Stimulated activated CD4-positive, alpha-beta T cell treated with anti-CD3 and anti-CD28 coated beads, Interleukin-4, amount 100 ng/mL, for 1 hour (primary cell): ENCODE data around the gene LCN12.

Source experiments
- DNase-seq: peaks from one replicate; pipeline ENCODE4 v3.0.0-alpha.2; 2020

Gene LCN12, protein sequence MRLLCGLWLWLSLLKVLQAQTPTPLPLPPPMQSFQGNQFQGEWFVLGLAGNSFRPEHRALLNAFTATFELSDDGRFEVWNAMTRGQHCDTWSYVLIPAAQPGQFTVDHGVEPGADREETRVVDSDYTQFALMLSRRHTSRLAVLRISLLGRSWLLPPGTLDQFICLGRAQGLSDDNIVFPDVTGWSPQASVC

DNA sequence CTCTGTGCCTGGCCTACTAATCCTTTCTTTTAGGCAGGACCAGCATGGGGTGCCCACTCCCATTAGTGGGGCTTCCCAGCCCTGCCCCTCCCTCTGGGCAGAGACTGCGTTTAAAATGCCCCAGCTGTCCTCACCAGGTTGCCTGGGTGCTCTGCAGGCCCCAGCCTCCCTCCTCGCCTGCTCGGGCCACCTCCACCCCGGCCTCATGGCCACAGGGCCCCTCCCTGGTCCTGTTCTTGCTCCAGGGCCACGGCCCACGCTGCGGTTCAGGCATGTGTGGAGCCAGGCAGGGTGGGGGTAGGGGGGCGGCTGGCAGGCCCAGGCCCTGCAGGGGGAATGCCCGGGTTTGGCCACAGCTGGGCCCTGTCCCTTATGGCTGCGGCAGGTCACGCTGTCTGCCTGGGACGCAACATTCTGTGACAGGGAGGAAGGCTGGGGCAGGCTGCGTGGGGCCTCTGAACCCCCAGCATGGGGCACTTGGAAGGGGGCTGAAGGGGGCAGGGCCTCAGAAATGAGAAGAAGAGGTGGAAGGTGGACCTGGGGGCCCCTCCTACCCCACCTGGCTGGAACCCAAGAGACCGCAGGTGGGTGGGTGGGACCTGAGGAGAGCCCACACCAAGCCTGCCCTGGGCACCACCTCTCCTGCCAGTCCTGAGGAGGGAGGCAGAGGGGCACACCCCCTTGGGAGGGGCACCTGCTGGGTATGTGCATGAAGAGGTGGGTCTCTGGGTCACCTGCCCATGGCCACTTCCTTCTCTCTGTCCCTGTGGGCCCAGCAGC is at the start of gene LCN12:
Gene LCN12 (plus strand): TSS at position 733 of the 780 bp plus-strand sequence. CDS start 55 bp downstream, outside the sequence.
- DNase-seq, result no peak

GRCh38 chr9:136903041-136903554 is 49.0 kb upstream of the LCN12 start:
- DNase-seq, result no peak

GRCh38 chr9:136906266-136906665 is 45.8 kb upstream of the LCN12 start:
- no peak for DNase-seq

GRCh38 chr9:136907011-136907914 is 44.8 kb upstream of the LCN12 start:
- no peak for DNase-seq

GRCh38 chr9:136910197-136910900 is 41.7 kb upstream of the LCN12 start:
- DNase-seq, result no peak

GRCh38 chr9:136910901-136911245 is 41.2 kb upstream of the LCN12 start:
- DNase-seq, result no peak

- no peak for DNase-seq
Measured at GRCh38 chr9:136913701-136914438, 38.2 kb upstream of the LCN12 start.

- no peak for DNase-seq
Measured at GRCh38 chr9:136915632-136916329, 36.3 kb upstream of the LCN12 start.

DNA sequence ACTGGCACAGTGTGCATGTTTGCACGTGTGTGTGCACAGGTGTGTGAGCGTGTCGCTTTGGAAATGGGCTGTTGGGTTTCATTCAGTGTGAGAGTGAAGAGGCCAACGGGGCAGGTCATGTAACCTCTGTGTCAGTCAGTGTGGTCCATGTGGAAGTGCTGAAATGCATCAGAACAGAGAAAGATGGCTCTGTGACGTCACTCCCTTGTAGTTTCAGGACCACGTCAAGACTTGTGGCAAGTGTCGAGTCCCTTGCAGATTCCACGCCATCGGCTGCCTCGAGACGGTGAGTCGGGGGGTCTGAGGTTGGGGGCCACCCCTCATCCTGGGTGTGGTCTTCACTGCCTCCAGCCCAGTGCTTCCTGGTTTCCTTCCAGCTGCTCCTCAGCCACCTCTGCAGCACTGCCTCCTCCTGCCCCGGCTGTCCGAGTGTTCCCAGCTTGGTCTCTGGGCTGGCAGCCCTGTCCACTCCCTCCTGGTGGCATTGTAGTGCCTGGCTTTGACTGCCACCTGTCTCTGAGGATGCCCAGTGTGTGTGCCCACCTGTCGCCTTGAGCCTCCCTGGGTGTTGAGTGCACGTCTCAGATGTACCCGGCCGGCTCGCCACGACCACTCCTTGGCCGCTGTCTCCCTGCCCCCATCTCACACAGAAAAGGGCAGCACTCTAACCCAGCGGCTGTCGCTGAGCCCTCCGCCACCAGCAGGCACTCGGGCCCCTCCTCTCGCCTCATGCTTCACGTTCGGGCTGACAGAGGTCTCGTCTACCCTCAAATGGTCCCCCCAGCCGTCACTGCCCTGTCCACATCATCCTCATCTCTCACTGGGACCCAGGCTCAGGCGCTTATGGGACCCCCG is 35.5 kb upstream of the LCN12 start:
- DNase-seq, result no peak

DNA sequence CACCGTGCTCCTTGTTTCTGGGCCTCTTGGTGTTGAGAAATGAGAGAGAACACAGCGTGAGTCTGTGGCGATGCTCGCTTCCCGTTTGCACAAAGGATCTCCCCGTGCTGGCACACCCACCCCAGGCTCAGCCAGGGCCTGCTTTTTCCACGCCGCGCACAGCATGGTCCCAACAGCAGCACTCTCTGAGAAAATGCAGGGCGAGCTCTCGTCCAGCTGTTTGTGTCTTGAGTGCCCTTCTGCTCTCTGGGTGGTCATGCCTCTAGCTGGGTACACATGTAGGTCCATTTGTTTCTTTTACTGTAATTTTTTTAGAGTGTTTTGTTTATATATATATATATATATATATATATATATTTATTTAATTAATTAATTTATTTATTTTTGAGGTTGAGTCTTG is 34.2 kb upstream of the LCN12 start:
- no peak for DNase-seq

DNA sequence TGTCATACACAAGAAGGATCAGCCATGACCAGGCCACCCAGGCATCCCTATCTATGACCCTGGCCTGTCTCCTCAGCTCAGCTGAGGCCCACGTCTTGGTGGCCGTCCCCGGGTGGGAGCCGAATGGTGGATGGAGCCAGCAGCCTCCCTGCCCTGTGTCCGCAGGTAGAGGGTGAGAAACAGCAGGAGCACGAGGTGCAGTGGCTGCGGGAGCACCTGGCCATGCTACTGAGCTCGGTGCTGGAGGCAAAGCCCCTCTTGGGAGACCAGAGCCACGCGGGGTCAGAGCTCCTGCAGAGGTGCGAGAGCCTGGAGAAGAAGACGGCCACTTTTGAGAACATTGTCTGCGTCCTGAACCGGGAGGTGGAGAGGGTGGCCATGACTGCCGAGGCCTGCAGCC is 32.0 kb upstream of the LCN12 start:
- no peak for DNase-seq

- no peak for DNase-seq
Measured at GRCh38 chr9:136920734-136921231, 31.3 kb upstream of the LCN12 start.

DNA sequence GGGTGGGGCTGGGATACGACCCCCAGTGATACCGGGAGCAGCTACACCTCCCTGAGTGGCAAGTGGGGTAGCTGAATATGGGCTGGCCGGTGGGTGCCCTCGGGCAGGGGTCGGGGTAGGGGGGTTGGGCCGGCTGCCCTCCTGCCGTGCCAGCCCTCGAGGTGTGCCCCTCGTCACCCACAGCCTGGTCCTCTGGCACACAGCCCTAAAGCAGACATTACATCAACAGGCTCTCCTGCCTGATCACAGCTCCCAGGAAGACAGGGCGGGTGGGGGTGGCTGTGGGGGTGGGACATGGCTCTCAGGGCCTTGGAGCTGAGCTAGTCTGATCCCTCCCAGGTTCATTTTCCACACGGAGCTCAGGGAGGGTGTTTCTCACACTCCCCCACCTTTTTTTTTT is 30.8 kb upstream of the LCN12 start:
- no peak for DNase-seq

- no peak for DNase-seq
Measured at GRCh38 chr9:136921718-136922117, 30.4 kb upstream of the LCN12 start.

DNA sequence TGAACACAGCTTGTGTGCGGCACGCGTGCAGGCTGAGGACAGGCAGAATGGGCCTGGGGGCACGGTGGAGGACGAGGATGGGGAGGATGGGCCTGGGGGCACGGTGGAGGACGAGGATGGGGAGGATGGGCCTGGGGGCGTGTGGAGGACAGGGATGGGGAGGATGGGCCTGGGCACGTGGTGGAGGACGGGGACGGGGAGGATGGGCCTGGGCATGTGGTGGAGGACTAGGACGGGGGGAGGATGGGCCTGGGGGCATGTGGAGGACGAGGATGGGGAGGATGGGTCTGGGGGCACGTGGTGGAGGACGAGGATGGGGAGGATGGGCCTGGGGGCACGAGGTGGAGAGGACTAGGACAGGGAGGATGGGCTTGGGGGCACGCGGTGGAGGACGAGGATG is 29.5 kb upstream of the LCN12 start:
- DNase-seq, result no peak

DNA sequence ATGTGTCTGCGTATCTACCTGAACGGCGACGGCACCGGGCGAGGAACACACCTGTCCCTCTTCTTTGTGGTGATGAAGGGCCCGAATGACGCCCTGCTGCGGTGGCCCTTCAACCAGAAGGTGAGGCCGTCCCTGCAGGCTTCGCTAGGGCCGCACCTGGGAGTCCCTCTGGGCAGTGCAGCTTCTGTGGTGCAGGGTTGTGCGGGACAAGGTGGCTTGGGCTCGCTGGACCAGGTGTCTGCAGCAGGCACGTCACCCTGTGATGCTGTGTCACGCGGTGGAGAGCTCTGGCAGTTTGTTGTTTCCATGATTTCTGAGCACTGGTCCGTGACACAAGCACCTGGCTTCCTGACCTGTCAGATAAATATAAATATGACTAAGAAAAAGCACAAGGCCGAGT is 28.2 kb upstream of the LCN12 start:
- DNase-seq, result no peak

- DNase-seq, result no peak
Measured at GRCh38 chr9:136925414-136926153, 26.5 kb upstream of the LCN12 start.

DNA sequence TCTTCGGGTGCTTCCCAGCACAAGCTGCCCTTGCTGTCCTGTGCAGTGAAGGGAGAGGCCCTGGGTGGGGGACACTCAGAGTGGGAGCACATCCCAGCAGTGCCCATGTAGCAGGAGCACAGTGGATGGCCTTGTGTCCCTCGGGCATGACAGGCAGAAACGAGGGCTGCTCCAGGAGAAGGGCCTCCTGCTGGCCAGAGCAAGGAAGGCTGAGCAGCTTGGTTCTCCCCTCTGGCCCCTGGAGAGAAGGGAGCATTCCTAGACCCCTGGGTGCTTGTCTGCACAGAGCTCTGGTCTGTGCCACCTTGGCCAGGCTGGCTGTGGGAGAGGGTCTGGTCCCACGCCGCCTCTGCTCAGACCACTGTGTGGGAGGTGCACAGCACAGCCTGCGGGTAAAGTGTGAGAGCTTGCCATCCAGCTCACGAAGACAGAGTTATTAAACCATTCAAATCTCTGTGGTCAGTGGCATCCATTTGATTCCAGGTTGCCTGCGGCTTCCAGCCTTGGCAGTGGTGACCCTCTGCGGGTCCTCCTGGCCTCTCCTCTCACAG is 25.8 kb upstream of the LCN12 start:
- no peak for DNase-seq

DNA sequence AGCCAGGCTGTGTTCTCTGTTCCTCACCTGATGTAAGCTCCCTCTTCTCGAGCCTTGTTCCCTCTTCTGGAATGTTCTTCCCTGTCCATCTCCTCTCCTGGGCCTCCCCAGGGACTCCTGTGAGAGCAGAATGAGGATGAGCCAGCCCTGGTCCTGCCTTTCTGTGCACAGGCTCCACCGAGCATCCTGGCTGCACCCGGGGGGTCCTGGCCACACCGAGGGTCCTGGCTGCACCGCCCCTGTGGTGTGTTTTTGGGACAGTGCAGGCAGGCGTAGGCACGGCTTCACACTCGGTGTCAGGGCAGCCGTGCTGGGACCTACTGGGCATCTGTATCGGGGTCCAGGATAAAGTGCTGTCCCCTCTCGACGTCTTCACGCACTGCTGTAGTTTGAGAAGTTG is 25.3 kb upstream of the LCN12 start:
- no peak for DNase-seq
